Testis (tissue), 3 donors: ENCODE measurements around the gene ENPP7. TPM values are rescaled to one million over a fixed set of nuclear protein-coding genes. Genes with fewer than 3 reads are reported as not detected.

Experiments
- DNase-seq: peaks from one replicate; pipeline ENCODE4 v3.0.0-alpha.2; 2019
- H3K27ac ChIP-seq, 2 donors: fragments of 200-600 bp; sonication (generic); one replicate each; pipeline ENCODE4 v1.5.1; 2019
- H3K27me3 ChIP-seq: fragments of 200-600 bp; sonication (generic); one replicate; pipeline ENCODE4 v1.5.1; 2019
- H3K36me3 ChIP-seq: fragments of 200-600 bp; sonication (generic); one replicate; pipeline ENCODE4 v1.5.1; 2017; ENCODE audit warnings: low read depth; ENCODE audit errors: missing control alignments
- H3K4me1 ChIP-seq: fragments of 200-600 bp; sonication (generic); one replicate; pipeline ENCODE4 v1.5.1; 2019
- H3K4me3 ChIP-seq, 2 donors: fragments of 200-600 bp; sonication (generic); one replicate each; pipeline ENCODE4 v1.5.1; 2017 to 2019
- H3K9me3 ChIP-seq: fragments of 200-600 bp; sonication (generic); one replicate; pipeline ENCODE4 v1.5.1; 2017
- POLR2A ChIP-seq: fragments of 450-650 bp; IDR thresholded peaks from one replicate; pipeline ENCODE4 v1.6.1; 2017; ENCODE audit warnings: antibody characterized with exemption, mild to moderate bottlenecking, moderate library complexity
- WGBS, 2 donors: methylation state at CpG; one replicate each; pipeline ENCODE4 v1.1.5; 2018; 5-methylcytosine and 5-hydroxymethylcytosine counted together
- intact Hi-C: fragments of 100-400 bp; cut with DNase I; formaldehyde crosslinking; loops from one replicate; pipeline ENCODE4 v1.15.1; 2023; ENCODE audit warnings: low total_unique reads
- polyA plus RNA-seq: library from polyadenylated mRNA; stranded (reverse); fragments of 350-450 nt; fragmentation: Illumina TruSeq; extraction: RNeasy Lipid Tissue Mini Kit (QIAGEN cat#74804); gene quantifications from one replicate; pipeline ENCODE4 v1.2.3, GENCODE V29; 2014; ENCODE audit warnings: low read depth, low replicate concordance; ENCODE audit not compliant: insufficient read depth
- total RNA-seq, 2 donors: library from RNA; depleted of rRNA; stranded (reverse); fragments of >200 nt; gene quantifications; one replicate each; pipeline ENCODE4 v1.2.3, GENCODE V29; 2016
- TF ChIP-seq, protein P1 (sequence below), 3 experiments: fragments of 450-650 bp in 2 of 3; fragments of 200-600 bp in 1 of 3; sonication (generic) in 1 of 3; IDR thresholded peaks; one replicate each; pipeline ENCODE4 v1.5.1; 2016 to 2019; ENCODE audit warnings: antibody characterized with exemption in 3 of 3, mild to moderate bottlenecking in 2 of 3, moderate library complexity in 1 of 3

ENPP7 gene
- total and polyA plus RNA-seq, 3 donors from 2014 or later = 0.12 to 0.24 TPM; not detected in 1

DNA sequence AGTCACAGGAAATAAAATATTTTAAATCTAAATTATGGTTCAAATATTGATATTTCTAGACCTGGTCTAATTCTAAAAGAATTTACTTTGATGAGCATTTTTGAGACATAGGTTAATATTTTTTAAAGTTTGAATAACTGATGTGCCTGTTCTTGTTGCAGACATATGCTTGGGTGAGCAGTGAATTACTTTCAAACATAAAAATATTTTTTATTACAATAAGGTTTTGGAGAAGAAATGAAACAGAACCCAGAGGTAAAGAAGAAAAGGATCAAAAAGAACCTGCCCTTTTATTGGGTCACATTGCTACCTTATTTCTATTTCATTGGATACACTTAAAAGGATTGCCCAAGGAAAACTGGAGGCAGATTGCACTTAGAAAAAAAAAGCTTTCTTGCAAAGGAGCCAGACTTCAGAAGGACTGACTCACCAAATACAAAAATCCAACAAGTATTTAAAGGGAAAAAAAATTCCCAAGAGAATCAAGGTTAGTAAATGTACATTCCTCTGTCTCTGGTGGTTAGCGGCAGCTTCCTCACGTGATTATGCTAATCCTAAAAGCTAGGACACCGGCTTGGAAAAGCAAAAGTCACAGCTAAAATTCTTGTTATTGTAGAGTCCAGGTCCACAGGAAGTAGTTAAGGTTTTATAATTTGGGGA lies 18.5 kb downstream of the ENPP7 start:
- Histone ChIP-seq H3K27ac (no peak overlapping the region), H3K9me3 (no peaks in the 10 kb centered on the region), H3K27me3 (no peaks in the 10 kb centered on the region), H3K4me3 (no peak overlapping the region), H3K4me1 (no peaks in the 10 kb centered on the region), H3K36me3 (no peaks in the 10 kb centered on the region)
- DNase-seq = no peak
- intact Hi-C loops = no loop called here
- TF ChIP-seq POLR2A = no peak
- TF ChIP-seq, protein P1, sequence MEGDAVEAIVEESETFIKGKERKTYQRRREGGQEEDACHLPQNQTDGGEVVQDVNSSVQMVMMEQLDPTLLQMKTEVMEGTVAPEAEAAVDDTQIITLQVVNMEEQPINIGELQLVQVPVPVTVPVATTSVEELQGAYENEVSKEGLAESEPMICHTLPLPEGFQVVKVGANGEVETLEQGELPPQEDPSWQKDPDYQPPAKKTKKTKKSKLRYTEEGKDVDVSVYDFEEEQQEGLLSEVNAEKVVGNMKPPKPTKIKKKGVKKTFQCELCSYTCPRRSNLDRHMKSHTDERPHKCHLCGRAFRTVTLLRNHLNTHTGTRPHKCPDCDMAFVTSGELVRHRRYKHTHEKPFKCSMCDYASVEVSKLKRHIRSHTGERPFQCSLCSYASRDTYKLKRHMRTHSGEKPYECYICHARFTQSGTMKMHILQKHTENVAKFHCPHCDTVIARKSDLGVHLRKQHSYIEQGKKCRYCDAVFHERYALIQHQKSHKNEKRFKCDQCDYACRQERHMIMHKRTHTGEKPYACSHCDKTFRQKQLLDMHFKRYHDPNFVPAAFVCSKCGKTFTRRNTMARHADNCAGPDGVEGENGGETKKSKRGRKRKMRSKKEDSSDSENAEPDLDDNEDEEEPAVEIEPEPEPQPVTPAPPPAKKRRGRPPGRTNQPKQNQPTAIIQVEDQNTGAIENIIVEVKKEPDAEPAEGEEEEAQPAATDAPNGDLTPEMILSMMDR (IDR thresholded peaks at IDR 0.05) = no peak
- WGBS, 2 donors = 59 to 75% methylated on average over 3 of the region's 3 CpGs

DNA sequence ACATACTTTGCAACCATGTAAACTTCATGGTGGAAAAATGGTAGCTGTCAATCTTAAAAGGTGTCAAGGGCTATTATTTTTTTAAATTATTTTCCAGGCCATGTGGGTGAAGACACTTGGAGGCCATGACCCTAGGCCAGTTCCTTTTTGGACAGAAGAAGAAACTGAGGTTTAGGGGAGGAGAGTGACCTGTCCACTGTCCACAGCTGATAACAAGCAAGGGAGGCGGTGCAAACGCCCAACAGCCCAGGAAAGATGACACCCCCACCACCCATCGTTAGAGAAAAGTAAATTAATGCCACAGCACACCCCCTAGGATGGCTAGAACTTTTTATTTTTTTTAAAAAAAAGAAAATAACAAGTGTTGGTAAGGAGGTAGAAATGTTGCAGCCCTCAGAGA lies 19.2 kb downstream of the ENPP7 start:
- Histone ChIP-seq H3K27ac (no peak overlapping the region), H3K4me1 (no peaks in the 10 kb centered on the region), H3K27me3 (no peaks in the 10 kb centered on the region), H3K9me3 (no peaks in the 10 kb centered on the region), H3K36me3 (no peaks in the 10 kb centered on the region), H3K4me3 (no peak overlapping the region)
- TF ChIP-seq, protein P1 (IDR thresholded peaks at IDR 0.05) = no peak
- TF ChIP-seq POLR2A = no peak
- DNase-seq = no peak
- 54 to 70% methylated on average over 3 of the region's 3 CpGs for WGBS, 2 donors
- intact Hi-C loops = no loop called here

DNA sequence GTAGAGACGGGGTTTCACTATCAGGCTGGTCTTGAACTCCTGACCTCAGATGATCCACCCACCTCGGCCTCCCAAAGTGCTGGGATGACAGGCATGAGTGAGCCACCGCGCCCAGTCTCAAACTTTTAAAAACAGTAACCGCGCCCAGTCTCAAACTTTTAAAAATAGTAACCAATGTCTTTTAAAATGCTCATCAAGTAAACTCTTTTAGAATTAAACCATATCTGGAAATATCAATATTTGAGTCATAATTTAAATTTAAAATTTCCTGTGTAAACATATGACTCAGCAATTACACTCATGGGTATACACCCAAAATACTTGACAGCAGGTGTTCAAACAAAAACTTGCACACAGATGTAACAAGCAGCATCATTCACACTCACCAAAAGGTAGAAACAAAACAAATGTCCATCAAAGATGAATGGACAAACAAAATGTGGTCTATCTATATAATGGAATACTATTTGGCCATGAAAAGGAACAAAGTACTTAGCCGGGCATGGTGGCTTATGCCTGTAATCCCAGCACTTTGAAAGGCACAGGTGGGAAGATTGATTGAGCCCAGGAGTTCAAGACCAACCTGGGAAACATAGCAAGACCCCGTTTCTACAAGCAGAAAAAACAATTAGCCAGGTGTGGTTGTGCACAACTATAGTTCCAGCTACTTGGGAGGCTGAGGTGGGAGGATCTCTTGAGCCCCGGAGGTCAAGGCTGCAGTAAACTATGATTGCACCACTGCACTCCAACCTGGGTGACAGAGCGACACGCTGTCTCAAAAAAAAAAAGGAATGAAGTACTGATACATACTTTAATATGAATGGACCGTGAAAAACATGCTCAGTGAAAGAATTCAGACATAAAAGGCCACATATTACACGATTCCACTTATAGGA lies 20.2 kb downstream of the ENPP7 start:
- no peak overlapping the region for H3K27ac ChIP-seq
- no peak for DNase-seq
- no peak overlapping the region for H3K4me3 ChIP-seq
- H3K9me3 ChIP-seq = no peaks in the 10 kb centered on the region
- intact Hi-C loops = no loop called here
- no peak for TF ChIP-seq POLR2A
- TF ChIP-seq, protein P1 (IDR thresholded peaks at IDR 0.05) = no peak
- no peaks in the 10 kb centered on the region for H3K27me3 ChIP-seq
- H3K4me1 ChIP-seq = no peaks in the 10 kb centered on the region
- no peaks in the 10 kb centered on the region for H3K36me3 ChIP-seq
- 80 to 83% methylated on average over 13 of the region's 13 CpGs for WGBS, 2 donors

DNA sequence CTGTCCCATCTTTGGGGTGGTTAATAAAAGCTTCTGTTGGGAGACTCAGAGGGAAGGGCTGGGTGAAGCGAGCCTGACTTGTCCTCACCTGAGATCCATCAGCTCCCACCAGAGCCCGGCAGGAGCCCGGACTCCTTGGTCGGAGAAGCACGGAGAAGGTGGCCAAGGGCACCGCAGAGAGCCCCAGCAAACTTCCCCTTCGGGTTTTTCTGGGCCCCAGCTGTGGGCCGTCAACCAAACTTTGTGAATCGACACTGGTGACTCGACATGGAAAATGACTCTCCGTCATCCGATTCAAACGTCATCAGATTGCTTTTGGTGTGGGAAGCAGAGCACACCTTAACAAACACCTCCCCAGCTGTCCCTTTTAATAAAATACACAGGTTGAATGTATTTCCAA lies 21.4 kb downstream of the ENPP7 start:
- WGBS, 2 donors = 81 to 82% methylated on average over 13 of the region's 13 CpGs
- no peak for DNase-seq
- no peak overlapping the region for H3K4me3 ChIP-seq
- H3K9me3 ChIP-seq = no peaks in the 10 kb centered on the region
- intact Hi-C loops = no loop called here
- no peak overlapping the region for H3K27ac ChIP-seq
- no peaks in the 10 kb centered on the region for H3K27me3 ChIP-seq
- H3K4me1 ChIP-seq = no peaks in the 10 kb centered on the region
- no peaks in the 10 kb centered on the region for H3K36me3 ChIP-seq
- no peak for TF ChIP-seq POLR2A
- TF ChIP-seq, protein P1 (IDR thresholded peaks at IDR 0.05) = no peak
